Endodermal cell (in vitro differentiated cells): ENCODE measurements around the gene IMMP2L. TPM values are rescaled to one million over a fixed set of nuclear protein-coding genes. Genes with fewer than 3 reads are reported as not detected.

Experiments used
- DNase-seq: peaks from one replicate; pipeline ENCODE4 v3.0.0-alpha.2; 2017
- H3K27ac ChIP-seq: 2 replicates; pipeline ENCODE4 v1.5.1; 2013; ENCODE audit warnings: mild to moderate bottlenecking, low read depth, low read length, moderate library complexity
- H3K27me3 ChIP-seq: 2 replicates; pipeline ENCODE4 v1.6.1; 2013; ENCODE audit warnings: mild to moderate bottlenecking, low read length, moderate library complexity; ENCODE audit not compliant: insufficient read depth, control insufficient read depth, poor library complexity, severe bottlenecking
- H3K36me3 ChIP-seq: 2 replicates; pipeline ENCODE4 v1.7.0; 2013; ENCODE audit warnings: mild to moderate bottlenecking, low read length, moderate library complexity; ENCODE audit not compliant: control insufficient read depth, insufficient read depth
- H3K4me1 ChIP-seq: one replicate; pipeline ENCODE4 v1.7.0; 2013; ENCODE audit warnings: low read length; ENCODE audit not compliant: control insufficient read depth, insufficient read depth
- H3K4me3 ChIP-seq: 2 replicates; pipeline ENCODE4 v1.5.1; 2013; ENCODE audit warnings: mild to moderate bottlenecking, low read length, moderate library complexity
- H3K9ac ChIP-seq: 2 replicates; pipeline ENCODE4 v1.6.1; 2013; ENCODE audit warnings: mild to moderate bottlenecking, low read length, moderate library complexity; ENCODE audit not compliant: poor library complexity, severe bottlenecking; ENCODE audit errors: extremely low read depth
- H3K9me3 ChIP-seq: 2 replicates; pipeline ENCODE4 v1.6.1; 2013; ENCODE audit warnings: mild to moderate bottlenecking, low read length, moderate library complexity; ENCODE audit not compliant: control insufficient read depth
- H3K27ac Mint-ChIP-seq: 2 replicates; pipeline ENCODE4 v1.8.0; 2020; ENCODE audit warnings: mixed read lengths
- H3K27me3 Mint-ChIP-seq: 2 replicates; pipeline ENCODE4 v1.8.0; 2021; ENCODE audit warnings: mild to moderate bottlenecking, mixed read lengths; ENCODE audit not compliant: insufficient read depth
- H3K36me3 Mint-ChIP-seq: 2 replicates; pipeline ENCODE4 v1.8.0; 2020; ENCODE audit warnings: low read depth, mixed read lengths
- H3K4me1 Mint-ChIP-seq: 2 replicates; pipeline ENCODE4 v1.8.0; 2020; ENCODE audit warnings: mixed read lengths
- H3K4me3 Mint-ChIP-seq: 2 replicates; pipeline ENCODE4 v1.8.0; 2020; ENCODE audit warnings: mild to moderate bottlenecking, moderate library complexity, mixed read lengths
- H3K9me3 Mint-ChIP-seq: 2 replicates; pipeline ENCODE4 v1.8.0; 2020; ENCODE audit warnings: mild to moderate bottlenecking, mixed read lengths
- WGBS, 2 experiments: methylation state at CpG; one replicate each; pipeline versions ENCODE4 v1.1.5 to v1.1.7; 2013; ENCODE audit warnings: missing lambda C conversion rate in 2 of 2, mixed read lengths in 1 of 2; ENCODE audit not compliant: insufficient coverage in 1 of 2, insufficient read length in 1 of 2; 5-methylcytosine and 5-hydroxymethylcytosine counted together
- total RNA-seq, 2 donors: library from RNA; stranded (reverse); fragmentation: NEBNext Ultra II Directional in 1 of 2; extraction: Animal tissue kit (Norgen Biotek cat#: 25700) in 1 of 2; gene quantifications; 2 replicates in 1 of 2; 3 replicates in 1 of 2; pipeline ENCODE4 v1.2.1, GENCODE V29; 2021
- TF ChIP-seq, protein P1 (sequence below): fragments of 200-600 bp; sonication (generic); conservative IDR thresholded peaks from 2 replicates; pipeline ENCODE4 v1.5.0; 2021; ENCODE audit warnings: antibody characterized with exemption, mild to moderate bottlenecking

IMMP2L gene
- total RNA-seq, 2 donors from 2014 or later: 17.7 to 19.4 TPM

GRCh38 chr7:110645616-110646015 lies 916.7 kb downstream of the IMMP2L start:
- H3K9ac ChIP-seq: no peak overlapping the region
- TF ChIP-seq, protein P1, sequence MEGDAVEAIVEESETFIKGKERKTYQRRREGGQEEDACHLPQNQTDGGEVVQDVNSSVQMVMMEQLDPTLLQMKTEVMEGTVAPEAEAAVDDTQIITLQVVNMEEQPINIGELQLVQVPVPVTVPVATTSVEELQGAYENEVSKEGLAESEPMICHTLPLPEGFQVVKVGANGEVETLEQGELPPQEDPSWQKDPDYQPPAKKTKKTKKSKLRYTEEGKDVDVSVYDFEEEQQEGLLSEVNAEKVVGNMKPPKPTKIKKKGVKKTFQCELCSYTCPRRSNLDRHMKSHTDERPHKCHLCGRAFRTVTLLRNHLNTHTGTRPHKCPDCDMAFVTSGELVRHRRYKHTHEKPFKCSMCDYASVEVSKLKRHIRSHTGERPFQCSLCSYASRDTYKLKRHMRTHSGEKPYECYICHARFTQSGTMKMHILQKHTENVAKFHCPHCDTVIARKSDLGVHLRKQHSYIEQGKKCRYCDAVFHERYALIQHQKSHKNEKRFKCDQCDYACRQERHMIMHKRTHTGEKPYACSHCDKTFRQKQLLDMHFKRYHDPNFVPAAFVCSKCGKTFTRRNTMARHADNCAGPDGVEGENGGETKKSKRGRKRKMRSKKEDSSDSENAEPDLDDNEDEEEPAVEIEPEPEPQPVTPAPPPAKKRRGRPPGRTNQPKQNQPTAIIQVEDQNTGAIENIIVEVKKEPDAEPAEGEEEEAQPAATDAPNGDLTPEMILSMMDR: no peak

GRCh38 chr7:110645060-110645459 lies 917.2 kb downstream of the IMMP2L start:
- Histone ChIP-seq H3K9ac (no peak overlapping the region), H3K27me3 (no peaks in the 10 kb centered on the region), H3K4me1 (peaks cover 6% of the 10 kb centered on the region), H3K4me3 (no peak overlapping the region), H3K9me3 (no peaks in the 10 kb centered on the region), H3K27ac (no peak overlapping the region), H3K36me3 (no peaks in the 10 kb centered on the region)
- Mint-ChIP-seq H3K9me3 (no peaks in the 10 kb centered on the region), H3K27ac (no peak overlapping the region), H3K27me3 (no peaks in the 10 kb centered on the region), H3K4me1 (peaks cover 13% of the 10 kb centered on the region), H3K36me3 (no peaks in the 10 kb centered on the region), H3K4me3 (no peak overlapping the region)
- TF ChIP-seq, protein P1: no peak
- DNase-seq: no peak
- WGBS, 2 experiments: 88 to 98% methylated on average over 1 to 3 of the region's 3 CpGs

More at GRCh38 chr7:110645616-110646015, 916.7 kb downstream of the IMMP2L start:
- Histone ChIP-seq H3K27me3 (no peaks in the 10 kb centered on the region), H3K36me3 (no peaks in the 10 kb centered on the region), H3K27ac (no peak overlapping the region), H3K4me3 (no peak overlapping the region), H3K9me3 (no peaks in the 10 kb centered on the region), H3K4me1 (peaks cover 6% of the 10 kb centered on the region)
- WGBS, 2 experiments: 87 to 96% methylated on average over 2 of the region's 2 CpGs
- peaks cover 14% of the 10 kb centered on the region for H3K4me1 Mint-ChIP-seq
- no peaks in the 10 kb centered on the region for H3K27me3 Mint-ChIP-seq
- no peak overlapping the region for H3K27ac Mint-ChIP-seq
- H3K9me3 Mint-ChIP-seq: no peaks in the 10 kb centered on the region
- H3K36me3 Mint-ChIP-seq: no peaks in the 10 kb centered on the region
- H3K4me3 Mint-ChIP-seq: no peak overlapping the region
- DNase-seq: no peak

DNA sequence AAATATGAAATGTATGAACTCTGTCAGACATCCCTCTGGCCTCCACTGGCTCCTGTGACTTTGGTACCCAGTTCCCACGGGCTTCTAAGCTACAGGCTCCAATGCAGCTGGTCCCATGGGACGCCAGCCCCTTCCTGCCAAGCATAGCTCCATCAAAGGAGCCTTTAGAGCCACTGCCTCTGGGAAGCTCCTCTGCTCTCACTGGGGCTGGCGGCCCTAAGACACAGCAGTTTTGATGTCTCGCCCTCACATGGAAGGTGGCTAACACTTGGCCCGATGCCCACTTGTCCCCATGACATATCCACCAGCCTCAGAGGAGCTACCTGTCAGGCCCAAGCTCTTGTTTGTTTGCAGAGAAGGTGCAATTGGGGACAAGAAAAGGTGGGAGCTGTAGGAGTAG lies 925.0 kb downstream of the IMMP2L start:
- Histone ChIP-seq H3K27ac (no peak overlapping the region), H3K27me3 (no peaks in the 10 kb centered on the region), H3K36me3 (no peaks in the 10 kb centered on the region), H3K4me3 (no peak overlapping the region), H3K9ac (no peak overlapping the region), H3K9me3 (peaks cover 8% of the 10 kb centered on the region), H3K4me1 (no peaks in the 10 kb centered on the region)
- H3K4me3 Mint-ChIP-seq: no peak overlapping the region
- no peak for DNase-seq
- H3K27ac Mint-ChIP-seq: no peak overlapping the region
- H3K27me3 Mint-ChIP-seq: no peaks in the 10 kb centered on the region
- H3K4me1 Mint-ChIP-seq: peaks cover 5% of the 10 kb centered on the region
- no peaks in the 10 kb centered on the region for H3K36me3 Mint-ChIP-seq
- WGBS, 2 experiments: 88 to 100% methylated on average over 1 to 5 of the region's 5 CpGs
- peaks cover 6% of the 10 kb centered on the region for H3K9me3 Mint-ChIP-seq
- TF ChIP-seq, protein P1: no peak
